ENCODE data around the gene RGS11. TPM values are rescaled to one million over a fixed set of nuclear protein-coding genes. Genes with fewer than 3 reads are reported as not detected.

The RGS11 gene
- total and polyA plus RNA-seq, 12 donors, result 0.83 to 98.6 (median 6.1) TPM

DNA sequence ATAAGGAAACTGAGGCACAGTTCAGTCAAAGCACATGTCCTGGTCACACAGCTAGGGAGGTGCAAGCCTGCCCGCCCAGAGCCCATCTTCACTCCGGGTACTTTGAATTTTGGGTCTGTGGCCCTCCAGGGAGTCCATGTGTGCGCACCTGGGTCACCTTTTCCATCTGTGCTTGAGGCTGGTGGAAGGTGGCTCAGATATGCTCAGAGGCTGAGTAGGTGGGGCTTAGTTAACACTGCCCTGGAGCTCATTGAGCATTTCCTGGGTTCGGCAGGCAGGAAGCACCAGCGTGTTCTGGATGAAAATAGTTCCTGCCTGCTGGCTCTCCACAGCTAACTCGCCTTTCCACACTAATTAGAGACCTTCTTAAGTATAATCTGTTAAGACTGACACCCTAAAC, 21.9 kb downstream of the RGS11 start:
- 83 to 92% (median 88%) methylated on average over 6 of the region's 6 CpGs for WGBS, 4 donors
- Histone ChIP-seq H3K4me1 (replicated peaks in 1 of 2) (no peaks in the 10 kb centered on the region), H3K27me3 (no peaks in the 10 kb centered on the region), H3K9me3 (replicated peaks in 1 of 3) (no peaks in the 10 kb centered on the region), H3K4me3 (no peak overlapping the region), H3K36me3 (replicated peaks in 1 of 2) (peaks cover 0 to 32% of the 10 kb centered on the region in 2 donors), H3K27ac (no peak overlapping the region)
- intact Hi-C loops (cut with DNase I), result no loop called here
- DNase-seq, result no peak
- no peak for TF ChIP-seq POLR2A (IDR thresholded peaks at IDR 0.05)
- TF ChIP-seq, protein P1, sequence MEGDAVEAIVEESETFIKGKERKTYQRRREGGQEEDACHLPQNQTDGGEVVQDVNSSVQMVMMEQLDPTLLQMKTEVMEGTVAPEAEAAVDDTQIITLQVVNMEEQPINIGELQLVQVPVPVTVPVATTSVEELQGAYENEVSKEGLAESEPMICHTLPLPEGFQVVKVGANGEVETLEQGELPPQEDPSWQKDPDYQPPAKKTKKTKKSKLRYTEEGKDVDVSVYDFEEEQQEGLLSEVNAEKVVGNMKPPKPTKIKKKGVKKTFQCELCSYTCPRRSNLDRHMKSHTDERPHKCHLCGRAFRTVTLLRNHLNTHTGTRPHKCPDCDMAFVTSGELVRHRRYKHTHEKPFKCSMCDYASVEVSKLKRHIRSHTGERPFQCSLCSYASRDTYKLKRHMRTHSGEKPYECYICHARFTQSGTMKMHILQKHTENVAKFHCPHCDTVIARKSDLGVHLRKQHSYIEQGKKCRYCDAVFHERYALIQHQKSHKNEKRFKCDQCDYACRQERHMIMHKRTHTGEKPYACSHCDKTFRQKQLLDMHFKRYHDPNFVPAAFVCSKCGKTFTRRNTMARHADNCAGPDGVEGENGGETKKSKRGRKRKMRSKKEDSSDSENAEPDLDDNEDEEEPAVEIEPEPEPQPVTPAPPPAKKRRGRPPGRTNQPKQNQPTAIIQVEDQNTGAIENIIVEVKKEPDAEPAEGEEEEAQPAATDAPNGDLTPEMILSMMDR (IDR thresholded peaks at IDR 0.05), result no peak

DNA sequence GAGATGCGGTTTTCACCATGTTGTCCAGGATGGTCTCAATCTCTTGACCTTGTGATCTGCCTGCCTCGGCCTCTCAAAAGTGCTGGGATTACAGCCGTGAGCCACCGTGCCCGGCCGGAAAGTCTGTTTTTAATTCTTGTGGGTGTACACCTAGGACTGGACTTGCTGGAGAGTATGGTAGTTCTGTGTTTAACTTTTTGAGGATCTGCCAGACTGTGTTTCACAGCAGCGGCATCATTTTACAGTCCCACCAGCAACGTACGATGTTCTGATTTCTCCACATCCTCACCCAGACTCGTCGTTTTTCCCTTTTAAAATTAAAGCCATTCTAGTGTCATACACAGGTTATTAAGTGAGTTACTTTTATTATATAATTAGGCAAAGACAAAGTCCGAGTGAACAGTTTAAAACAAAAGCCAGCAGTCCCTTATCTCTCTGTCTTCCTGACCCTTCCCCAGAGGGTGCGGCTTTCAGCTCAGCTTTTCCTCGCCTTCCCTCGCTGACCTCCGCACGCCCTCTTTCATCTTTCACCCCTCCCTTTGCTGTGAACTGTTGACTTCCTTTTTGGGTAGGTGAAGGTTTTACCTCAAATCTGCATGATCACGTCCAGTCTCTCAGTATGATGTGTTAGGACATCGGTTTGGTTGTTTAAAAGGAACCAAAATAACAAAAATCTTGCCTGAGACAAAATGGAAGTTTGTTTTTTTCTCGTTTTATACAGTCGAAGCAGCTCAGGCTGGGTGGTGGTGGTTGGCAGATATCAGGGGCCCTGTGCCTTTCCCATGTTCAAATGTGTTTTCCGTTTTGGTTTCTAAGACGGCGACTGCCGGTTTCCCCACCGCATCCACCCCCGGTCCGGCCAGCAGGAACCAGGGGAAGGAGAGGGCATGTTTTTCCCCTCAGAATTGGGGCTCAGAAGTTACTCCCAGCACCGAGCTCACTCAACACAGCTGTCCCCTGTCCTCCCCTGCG, 23.1 kb downstream of the RGS11 start:
- H3K4me1 ChIP-seq (replicated peaks in 1 of 2), result no peaks in the 10 kb centered on the region
- peak overlapping the region in 1 of 5 donors; percentile 63 for H3K27ac ChIP-seq
- peaks cover 0 to 31% of the 10 kb centered on the region in 2 donors for H3K36me3 ChIP-seq (replicated peaks in 1 of 2)
- WGBS, 4 donors, result 66 to 74% (median 67%) methylated on average over 29 to 30 of the region's 30 CpGs
- no peak for TF ChIP-seq POLR2A (IDR thresholded peaks at IDR 0.05)
- TF ChIP-seq, protein P1 (IDR thresholded peaks at IDR 0.05), result no peak
- no peaks in the 10 kb centered on the region for H3K27me3 ChIP-seq
- intact Hi-C loops (cut with DNase I), result no loop called here
- no peak overlapping the region for H3K4me3 ChIP-seq
- no peaks in the 10 kb centered on the region for H3K9me3 ChIP-seq (replicated peaks in 1 of 3)
- no peak for DNase-seq

- WGBS, 4 donors, result 88 to 98% (median 93%) methylated on average over 4 to 12 of the region's 12 CpGs
- Histone ChIP-seq H3K9me3 (replicated peaks in 1 of 3) (no peaks in the 10 kb centered on the region), H3K27ac (no peak overlapping the region), H3K4me3 (no peak overlapping the region), H3K4me1 (replicated peaks in 1 of 2) (no peaks in the 10 kb centered on the region), H3K36me3 (replicated peaks in 1 of 2) (peaks cover 0 to 21% of the 10 kb centered on the region in 2 donors), H3K27me3 (no peaks in the 10 kb centered on the region)
- intact Hi-C loops (cut with DNase I), result no loop called here
- TF ChIP-seq POLR2A (IDR thresholded peaks at IDR 0.05), result no peak
- TF ChIP-seq, protein P1 (IDR thresholded peaks at IDR 0.05), result no peak
- no peak for DNase-seq
These were observed 26.3 kb downstream of the RGS11 start for GRCh38 chr16:249431-249830.

DNA sequence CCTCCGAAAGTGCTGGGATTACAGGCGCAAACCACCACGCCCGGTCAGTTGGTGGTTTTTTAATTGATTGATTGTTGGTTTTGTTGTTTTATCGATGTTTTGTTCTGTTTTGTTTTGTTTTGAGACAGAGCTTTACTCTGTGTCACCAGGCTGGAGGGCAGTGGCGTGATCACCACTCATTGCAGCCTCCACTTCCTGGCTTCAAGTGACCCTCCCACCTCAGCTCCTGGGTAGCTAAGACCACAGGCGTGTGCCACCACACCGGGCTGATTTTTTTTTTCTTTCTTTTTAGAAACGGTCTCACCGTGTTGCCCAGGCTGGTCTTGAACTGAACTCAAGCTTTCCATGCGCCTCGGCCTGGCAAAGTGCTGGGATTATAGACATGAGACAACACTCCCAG, 28.7 kb downstream of the RGS11 start:
- TF ChIP-seq, protein P1 (IDR thresholded peaks at IDR 0.05), result no peak
- no peak for TF ChIP-seq POLR2A (IDR thresholded peaks at IDR 0.05)
- intact Hi-C loops (cut with DNase I), result no loop called here
- H3K27ac ChIP-seq, result no peak overlapping the region
- H3K4me3 ChIP-seq, result no peak overlapping the region
- H3K9me3 ChIP-seq (replicated peaks in 1 of 3), result no peaks in the 10 kb centered on the region
- H3K36me3 ChIP-seq (replicated peaks in 1 of 2), result peaks cover 0 to 14% of the 10 kb centered on the region in 2 donors
- H3K4me1 ChIP-seq (replicated peaks in 1 of 2), result no peaks in the 10 kb centered on the region
- 93 to 97% (median 96%) methylated on average over 12 of the region's 12 CpGs for WGBS, 4 donors
- H3K27me3 ChIP-seq, result no peaks in the 10 kb centered on the region
- DNase-seq, result no peak
